ENCODE data around the gene PYCR2. TPM values are rescaled to one million over a fixed set of nuclear protein-coding genes. Genes with fewer than 3 reads are reported as not detected.

The PYCR2 gene
- polyA plus RNA-seq, 3 donors, result 21.4 to 72.5 (median 26.6) TPM

- WGBS (ENCODE audit: insufficient coverage), result no CpG with 5 or more reads among the region's 5 CpGs
- Histone ChIP-seq H3K4me2 (replicated peaks; ENCODE audit: extremely low read depth, low read length, poor library complexity, severe bottlenecking) (no peak overlapping the region), H3K4me3 (replicated peaks in 1 of 3; ENCODE audit: low read depth in 2 of 3, low read length in 3 of 3) (no peak overlapping the region), H3K4me1 (ENCODE audit: control insufficient read depth in 1 of 2, insufficient read depth in 2 of 2, low read length in 2 of 2) (no peaks in the 10 kb centered on the region), H3K27ac (ENCODE audit: low read depth in 1 of 2, low read length in 2 of 2) (no peak overlapping the region), H3K9ac (ENCODE audit: insufficient read depth, low read length, poor library complexity, severe bottlenecking) (no peak overlapping the region), H2AFZ (ENCODE audit: insufficient read depth, low read depth, low read length, poor library complexity, severe bottlenecking) (no peak overlapping the region), H3K36me3 (replicated peaks in 1 of 2; ENCODE audit: control insufficient read depth in 1 of 2, insufficient read depth in 2 of 2, low read length in 2 of 2) (no peaks in the 10 kb centered on the region), H3K79me2 (ENCODE audit: insufficient read depth, low read length) (no peaks in the 10 kb centered on the region), H3K9me3 (replicated peaks in 1 of 2; ENCODE audit: control insufficient read depth in 1 of 2, insufficient read depth in 1 of 2, low read length in 2 of 2) (no peaks in the 10 kb centered on the region), H4K20me1 (ENCODE audit: insufficient read depth, low read length) (no peaks in the 10 kb centered on the region), H3K27me3 (ENCODE audit: control insufficient read depth in 2 of 2, insufficient read depth in 2 of 2, low read length in 2 of 2) (no peaks in the 10 kb centered on the region)
- H3K4me1 Mint-ChIP-seq, result no peaks in the 10 kb centered on the region
- no peak overlapping the region for H3K4me3 Mint-ChIP-seq
- H3K36me3 Mint-ChIP-seq, result no peaks in the 10 kb centered on the region
- no peaks in the 10 kb centered on the region for H3K9me3 Mint-ChIP-seq
- H3K27me3 Mint-ChIP-seq (ENCODE audit: low read depth in 3 of 3), result peaks cover 2 to 6% (median 2%) of the 10 kb centered on the region in 3 donors
- no peak for DNase-seq
- H3K27ac Mint-ChIP-seq, result peak overlapping the region in 1 of 7 donors; percentile 46
- intact Hi-C loops (cut with micrococcal nuclease), result no loop called here
- TF ChIP-seq CTCF (IDR thresholded peaks at IDR 0.05), result no peak
These were observed 10.7 kb upstream of the PYCR2 start for GRCh38 chr1:225934711-225935110.

GRCh38 chr1:225933072-225933471, 9.0 kb upstream of the PYCR2 start:
- Histone ChIP-seq H3K9me3 (replicated peaks in 1 of 2; ENCODE audit: control insufficient read depth in 1 of 2, insufficient read depth in 1 of 2, low read length in 2 of 2) (no peaks in the 10 kb centered on the region), H3K4me3 (replicated peaks in 1 of 3; ENCODE audit: low read depth in 2 of 3, low read length in 3 of 3) (no peak overlapping the region), H2AFZ (ENCODE audit: insufficient read depth, low read depth, low read length, poor library complexity, severe bottlenecking) (no peak overlapping the region), H3K4me2 (replicated peaks; ENCODE audit: extremely low read depth, low read length, poor library complexity, severe bottlenecking) (no peak overlapping the region), H3K27ac (ENCODE audit: low read depth in 1 of 2, low read length in 2 of 2) (no peak overlapping the region), H3K4me1 (ENCODE audit: control insufficient read depth in 1 of 2, insufficient read depth in 2 of 2, low read length in 2 of 2) (no peaks in the 10 kb centered on the region), H3K36me3 (replicated peaks in 1 of 2; ENCODE audit: control insufficient read depth in 1 of 2, insufficient read depth in 2 of 2, low read length in 2 of 2) (no peaks in the 10 kb centered on the region), H4K20me1 (ENCODE audit: insufficient read depth, low read length) (no peaks in the 10 kb centered on the region), H3K9ac (ENCODE audit: insufficient read depth, low read length, poor library complexity, severe bottlenecking) (no peak overlapping the region), H3K27me3 (ENCODE audit: control insufficient read depth in 2 of 2, insufficient read depth in 2 of 2, low read length in 2 of 2) (no peaks in the 10 kb centered on the region), H3K79me2 (ENCODE audit: insufficient read depth, low read length) (no peaks in the 10 kb centered on the region)
- H3K27me3 Mint-ChIP-seq (ENCODE audit: low read depth in 3 of 3), result peaks cover 0 to 4% (median under 1%) of the 10 kb centered on the region in 3 donors
- no peak for DNase-seq
- H3K4me3 Mint-ChIP-seq, result no peak overlapping the region
- TF ChIP-seq CTCF (IDR thresholded peaks at IDR 0.05), result no peak
- intact Hi-C loops (cut with micrococcal nuclease), result no loop called here
- no peaks in the 10 kb centered on the region for H3K36me3 Mint-ChIP-seq
- WGBS (ENCODE audit: insufficient coverage), result no CpG with 5 or more reads among the region's 2 CpGs
- no peak overlapping the region for H3K27ac Mint-ChIP-seq
- H3K4me1 Mint-ChIP-seq, result no peaks in the 10 kb centered on the region
- no peaks in the 10 kb centered on the region for H3K9me3 Mint-ChIP-seq
